Ascending aorta (tissue), 2 donors: ENCODE data around the gene HPCA. TPM values are rescaled to one million over a fixed set of nuclear protein-coding genes. Genes with fewer than 3 reads are reported as not detected.
"Not testable (repeated sequence)": the region's sequence is repeated elsewhere in the genome, so short reads cannot be mapped to it uniquely, and the experiment has no call there.

ENCODE experiments used
- DNase-seq, 2 donors: peaks; one replicate each; pipeline ENCODE4 v3.0.0-alpha.2; 2019; ENCODE audit warnings: low spot score in 2 of 2
- H3K27ac ChIP-seq, 2 donors: fragments of 200-600 bp; sonication (generic); one replicate each; pipeline ENCODE4 v1.5.1; 2016 to 2017; ENCODE audit warnings: mild to moderate bottlenecking in 1 of 2
- H3K27me3 ChIP-seq: fragments of 200-600 bp; sonication (generic); one replicate; pipeline ENCODE4 v1.5.1; 2017
- H3K36me3 ChIP-seq, 2 donors: fragments of 200-600 bp; sonication (generic); one replicate each; pipeline ENCODE4 v1.5.1; 2016
- H3K4me1 ChIP-seq, 2 donors: fragments of 200-600 bp; sonication (generic); one replicate each; pipeline ENCODE4 v1.5.1; 2016 to 2017; ENCODE audit warnings: mild to moderate bottlenecking in 1 of 2
- H3K4me3 ChIP-seq, 2 donors: fragments of 200-600 bp; sonication (generic); one replicate each; pipeline ENCODE4 v1.5.1; 2016 to 2017; ENCODE audit warnings: mild to moderate bottlenecking in 1 of 2
- H3K9me3 ChIP-seq, 2 donors: fragments of 200-600 bp; sonication (generic); one replicate each; pipeline ENCODE4 v1.5.1; 2016
- CTCF ChIP-seq, 3 experiments: fragments of 200-600 bp in 2 of 3; fragments of 450-650 bp in 1 of 3; sonication (generic) in 2 of 3; IDR thresholded peaks; one replicate each; pipeline ENCODE4 v1.5.1; 2016 to 2019; ENCODE audit warnings: antibody characterized with exemption in 3 of 3, mild to moderate bottlenecking in 1 of 3, moderate library complexity in 1 of 3
- intact Hi-C: fragments of 100-400 bp; cut with DNase I; formaldehyde crosslinking; loops from one replicate; pipeline ENCODE4 v1.15.1; 2023
- total RNA-seq: library from RNA; depleted of rRNA; stranded (reverse); fragments of >200 nt; gene quantifications from one replicate; pipeline ENCODE4 v1.1.0, GENCODE V29; 2016

HPCA gene
- total RNA-seq, 1 donor from 2014 or later = not detected

GRCh38 chr1:32904797-32905196 is 18.5 kb downstream of the HPCA start:
- Histone ChIP-seq H3K27me3 (no peaks in the 10 kb centered on the region), H3K27ac (no peak overlapping the region)
- DNase-seq = no peak

GRCh38 chr1:32905588-32905987 is 19.3 kb downstream of the HPCA start:
- intact Hi-C loops, H3K27me3 ChIP-seq, DNase-seq, H3K4me1 ChIP-seq, H3K36me3 ChIP-seq, H3K9me3 ChIP-seq, H3K4me3 ChIP-seq, H3K27ac ChIP-seq: not testable (repeated sequence)

More at GRCh38 chr1:32904797-32905196, 18.5 kb downstream of the HPCA start:
- H3K4me3 ChIP-seq = no peak overlapping the region
- H3K36me3 ChIP-seq = no peaks in the 10 kb centered on the region
- H3K4me1 ChIP-seq = peaks cover 4 to 6% of the 10 kb centered on the region in 2 donors
- intact Hi-C loops = no loop called here
- TF ChIP-seq CTCF (IDR thresholded peaks at IDR 0.05) = no peak
- H3K9me3 ChIP-seq = no peaks in the 10 kb centered on the region

GRCh38 chr1:32906654-32907053 is 20.4 kb downstream of the HPCA start:
- Histone ChIP-seq H3K9me3 (no peaks in the 10 kb centered on the region), H3K4me1 (no peaks in the 10 kb centered on the region), H3K36me3 (no peaks in the 10 kb centered on the region), H3K27me3 (no peaks in the 10 kb centered on the region), H3K27ac (no peak overlapping the region), H3K4me3 (no peak overlapping the region)
- no peak for TF ChIP-seq CTCF (IDR thresholded peaks at IDR 0.05)
- intact Hi-C loops = no loop called here
- no peak for DNase-seq

- Histone ChIP-seq H3K36me3 (no peaks in the 10 kb centered on the region), H3K4me1 (no peaks in the 10 kb centered on the region), H3K27me3 (no peaks in the 10 kb centered on the region), H3K27ac (no peak overlapping the region), H3K4me3 (no peak overlapping the region), H3K9me3 (no peaks in the 10 kb centered on the region)
- intact Hi-C loops = no loop called here
- DNase-seq = no peak
- TF ChIP-seq CTCF (IDR thresholded peaks at IDR 0.05) = no peak
Observed at GRCh38 chr1:32907435-32907834, 21.1 kb downstream of the HPCA start.

- Histone ChIP-seq H3K36me3 (no peaks in the 10 kb centered on the region), H3K27me3 (no peaks in the 10 kb centered on the region), H3K9me3 (no peaks in the 10 kb centered on the region), H3K4me1 (no peaks in the 10 kb centered on the region), H3K4me3 (no peak overlapping the region), H3K27ac (no peak overlapping the region)
- no peak for TF ChIP-seq CTCF (IDR thresholded peaks at IDR 0.05)
- no peak for DNase-seq
- intact Hi-C loops = no loop called here
Observed at GRCh38 chr1:32910319-32910718, 24.0 kb downstream of the HPCA start.

GRCh38 chr1:32915766-32916706 is 29.7 kb downstream of the HPCA start:
- no peak overlapping the region for H3K4me3 ChIP-seq
- H3K36me3 ChIP-seq = no peaks in the 10 kb centered on the region
- H3K27me3 ChIP-seq = no peaks in the 10 kb centered on the region
- no peak overlapping the region for H3K27ac ChIP-seq
- TF ChIP-seq CTCF (IDR thresholded peaks at IDR 0.05) = no peak
- no peaks in the 10 kb centered on the region for H3K9me3 ChIP-seq
- no peak for DNase-seq
- peaks cover 0 to 1% of the 10 kb centered on the region in 2 donors for H3K4me1 ChIP-seq
- intact Hi-C loops = no loop called here
